Measurements from ENCODE around the gene THSD7A.

- TF ChIP-seq CTCF (IDR thresholded peaks at IDR 0.05; ENCODE audit: insufficient read depth, low read depth, low read length) (no peak), EZH2 (IDR thresholded peaks at IDR 0.05; ENCODE audit: insufficient read depth, low read length) (no peak)
Measured at GRCh38 chr7:11847336-11847735, 15.3 kb upstream of the THSD7A start.
